Smooth muscle cell of the brain vasculature (primary cell): ENCODE data around the gene HCRT.
"Not testable (repeated sequence)": the region's sequence is repeated elsewhere in the genome, so short reads cannot be mapped to it uniquely, and the experiment has no call there.

ENCODE experiments used
- DNase-seq: peaks from one replicate; pipeline ENCODE4 v3.0.0-alpha.2; 2012; ENCODE audit warnings: low read depth, low spot score

Gene HCRT

DNA sequence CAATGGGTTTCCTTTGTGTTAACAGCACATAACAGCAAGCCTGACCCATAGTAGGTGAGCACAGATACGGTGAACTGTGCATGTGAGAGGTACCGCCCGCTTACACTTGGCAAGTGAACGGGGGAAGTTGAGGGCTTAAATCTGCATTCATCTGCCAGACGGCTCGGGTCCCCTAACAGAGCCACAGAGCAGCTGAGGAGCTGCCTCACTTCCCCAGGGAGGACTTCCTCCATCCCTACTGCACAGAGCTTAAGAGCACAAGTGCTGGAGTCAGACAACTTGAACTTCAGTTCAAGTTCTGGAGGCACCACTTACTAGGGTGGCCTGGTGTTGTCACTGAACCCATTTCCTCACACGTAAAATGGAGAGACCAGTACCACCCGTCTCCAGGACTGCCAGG, 43.9 kb downstream of the HCRT start:
- DNase-seq, result no peak

DNA sequence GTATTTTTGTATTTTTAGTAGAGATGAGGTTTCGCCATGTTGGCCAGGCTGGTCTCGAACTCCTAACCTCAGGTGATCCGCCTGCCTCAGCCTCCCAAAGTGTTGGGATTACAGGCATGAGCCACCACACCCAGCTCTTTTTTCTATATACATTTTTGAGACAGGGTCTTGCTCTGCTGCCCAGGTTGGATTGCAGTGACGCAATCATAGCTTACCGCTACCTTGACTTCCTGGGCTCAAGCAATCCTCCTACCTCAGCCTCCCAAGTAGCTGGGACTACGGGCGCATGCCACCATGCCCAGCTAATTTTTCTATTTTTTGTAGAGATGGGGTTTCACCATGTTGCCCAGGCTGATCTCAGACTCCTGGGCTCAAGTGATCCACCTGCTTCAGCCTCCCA, 44.6 kb downstream of the HCRT start:
- DNase-seq, result not testable (repeated sequence)

DNA sequence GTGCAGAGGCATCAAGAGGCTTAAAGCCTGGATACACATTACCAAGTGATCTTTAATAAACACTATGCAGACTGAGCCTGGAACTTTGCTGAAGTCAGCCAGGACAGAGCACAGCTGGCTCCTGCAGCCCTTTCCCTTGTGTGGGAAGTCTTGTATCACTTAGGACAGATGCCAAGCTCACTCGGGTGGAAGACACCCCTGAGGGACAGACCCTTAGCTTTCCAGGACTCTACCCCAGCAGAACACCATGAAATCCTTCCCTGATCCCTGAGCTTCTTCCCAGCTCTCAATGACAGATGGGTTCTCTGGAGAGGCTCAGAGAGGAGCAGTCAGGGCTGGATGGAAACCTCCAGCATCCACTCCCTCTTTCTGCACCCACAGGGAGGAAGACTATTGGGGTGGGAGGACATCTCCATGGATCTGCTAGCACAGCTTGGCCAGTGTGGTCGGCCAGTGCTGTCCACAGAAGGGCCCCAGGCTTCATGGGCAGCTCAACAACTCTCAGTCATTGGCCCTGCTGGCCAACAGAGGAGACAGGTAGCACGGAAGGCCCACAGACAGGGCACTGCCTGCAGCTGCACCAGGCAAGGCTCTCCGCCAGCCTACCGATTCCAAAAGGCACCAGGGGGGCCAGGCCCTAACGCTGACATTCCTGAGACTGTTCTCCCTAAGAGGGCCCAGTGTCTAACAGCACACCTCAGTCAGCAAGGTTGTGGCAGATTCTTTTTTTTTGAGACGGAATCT, 46.3 kb downstream of the HCRT start:
- no peak for DNase-seq

DNA sequence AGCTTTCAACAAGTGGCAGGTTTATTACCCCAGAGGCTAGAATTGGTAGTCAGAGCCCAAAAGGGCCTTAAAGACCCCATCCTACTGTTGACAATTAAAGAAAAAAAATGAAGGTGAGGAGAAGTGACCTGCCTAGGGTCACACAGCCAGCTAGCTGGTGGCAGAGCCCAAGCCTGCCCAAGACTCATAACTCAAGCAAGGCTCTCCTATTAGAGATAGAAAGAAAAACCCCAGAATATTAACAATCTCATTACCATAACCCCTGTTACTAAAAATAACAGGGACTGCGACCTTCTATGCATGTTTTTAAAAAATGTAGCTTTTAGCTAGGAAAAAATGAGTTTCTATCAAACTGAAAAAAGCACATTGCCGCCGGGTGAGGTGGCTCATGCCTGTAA, 48.6 kb downstream of the HCRT start:
- no peak for DNase-seq

DNA sequence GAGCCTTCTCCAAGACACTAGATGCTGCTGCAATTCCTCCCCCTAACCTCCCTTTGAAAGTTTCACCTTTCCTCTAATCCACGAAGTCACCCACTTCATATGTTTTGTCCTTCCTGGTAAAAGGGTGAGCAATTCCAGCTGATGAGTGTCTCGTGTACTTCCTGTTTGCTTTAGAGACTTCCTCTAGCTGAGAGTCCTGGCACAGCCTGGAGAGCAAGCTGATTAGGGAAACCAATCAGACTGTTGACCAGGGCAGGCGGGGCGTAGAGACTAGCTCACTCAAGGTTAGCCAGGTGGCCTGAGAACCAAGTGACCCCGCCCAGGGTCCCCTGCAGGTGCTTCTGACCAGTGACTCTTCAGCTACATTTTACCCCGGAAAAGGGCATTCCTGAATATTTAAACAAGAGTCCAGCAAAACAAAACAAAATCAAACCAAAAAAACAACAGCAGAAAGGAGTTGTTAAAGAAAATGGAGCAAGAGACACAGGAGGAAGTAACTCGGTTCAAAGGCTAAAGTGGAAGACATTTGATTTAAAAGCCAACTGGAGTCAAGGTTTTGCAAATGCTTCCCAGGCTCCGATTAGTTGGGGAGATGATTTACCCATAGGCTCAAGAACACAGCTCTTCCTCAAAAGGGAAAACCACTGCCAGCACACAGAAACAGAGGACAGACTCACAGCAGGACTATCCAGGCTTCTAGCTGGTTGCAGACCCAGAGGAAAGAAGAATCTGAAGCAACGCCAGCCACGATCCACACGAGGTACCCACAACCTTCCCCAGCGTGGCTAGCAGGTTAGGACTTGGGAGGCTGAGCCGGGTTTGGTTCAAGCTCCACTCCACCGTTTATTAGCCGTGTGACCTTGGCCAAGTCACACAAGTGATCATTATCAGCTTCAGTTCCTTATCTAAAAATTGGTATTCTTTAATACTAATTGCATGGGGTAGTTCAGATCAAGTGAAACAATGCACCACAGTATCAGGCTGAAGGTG, 49.3 kb downstream of the HCRT start:
- DNase-seq, result no peak

DNA sequence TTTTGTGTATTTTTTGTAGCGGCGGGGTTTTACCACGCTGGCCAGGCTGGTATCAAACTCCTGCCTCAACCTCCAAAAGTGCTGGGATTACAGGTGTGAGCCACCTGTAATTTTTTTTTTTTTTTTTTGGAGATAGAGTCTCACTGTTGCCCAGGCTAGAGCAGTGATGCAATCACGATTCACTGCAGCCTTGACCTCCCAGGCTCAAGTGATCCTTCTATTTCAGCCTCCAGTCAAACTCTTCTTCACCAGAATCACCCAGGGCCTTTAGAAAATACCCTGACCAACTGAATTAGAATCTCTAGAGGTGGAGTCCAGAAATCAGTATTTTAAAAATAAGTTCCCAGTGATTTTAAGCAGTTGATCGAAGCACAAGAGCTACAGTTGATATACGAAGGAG, 50.1 kb downstream of the HCRT start:
- DNase-seq, result no peak
